Hindlimb muscle (tissue), 1 donor: ENCODE measurements around the gene DHX29. TPM values are rescaled to one million over a fixed set of nuclear protein-coding genes. Genes with fewer than 3 reads are reported as not detected.

Source experiments
- DNase-seq: peaks from one replicate; pipeline ENCODE4 v3.0.0-alpha.2; 2013
- polyA plus RNA-seq: library from polyadenylated mRNA; unstranded; fragments of 120-200 nt; gene quantifications from one replicate; pipeline ENCODE4 v1.2.1, GENCODE V29; 2013; ENCODE audit not compliant: insufficient read length

Gene DHX29
- polyA plus RNA-seq, 1 donor, result 27.8 TPM

DNA sequence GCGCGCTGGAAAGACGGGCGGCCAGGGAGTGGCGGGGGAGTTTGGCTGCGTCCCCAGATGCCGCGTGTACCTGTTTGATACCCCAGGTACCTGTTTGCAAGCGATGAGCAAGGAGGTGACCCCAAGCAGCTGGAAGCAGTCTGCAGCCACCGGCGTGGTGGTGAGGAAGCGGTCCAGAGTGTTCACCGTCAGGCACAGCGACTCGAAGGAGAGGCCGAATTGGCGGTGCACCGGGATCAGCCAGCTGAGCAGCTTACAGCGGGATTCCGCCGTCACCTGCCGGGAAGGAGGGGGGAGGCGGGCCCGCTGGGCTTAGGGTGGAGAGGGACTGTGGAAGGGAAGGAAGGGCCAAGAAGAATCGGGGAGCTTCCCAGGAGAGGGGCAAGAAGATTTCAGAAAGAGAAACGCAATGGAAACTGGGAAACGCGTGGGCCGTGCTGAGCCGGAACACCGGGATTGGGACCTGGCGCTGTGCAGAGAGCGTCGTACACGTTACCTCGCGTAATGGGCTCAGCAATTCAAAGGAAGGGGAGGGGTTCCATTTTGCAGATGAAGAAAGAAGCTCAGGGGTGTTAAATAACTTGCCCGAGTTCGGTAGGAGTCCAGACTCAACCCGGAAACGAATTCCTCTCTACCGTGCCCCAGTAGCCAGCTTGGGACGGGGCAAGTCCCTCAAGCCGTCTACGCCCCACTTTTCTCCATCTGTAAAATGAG is 75.1 kb downstream of the DHX29 start:
- DNase-seq, result peak; percentile 29

DNA sequence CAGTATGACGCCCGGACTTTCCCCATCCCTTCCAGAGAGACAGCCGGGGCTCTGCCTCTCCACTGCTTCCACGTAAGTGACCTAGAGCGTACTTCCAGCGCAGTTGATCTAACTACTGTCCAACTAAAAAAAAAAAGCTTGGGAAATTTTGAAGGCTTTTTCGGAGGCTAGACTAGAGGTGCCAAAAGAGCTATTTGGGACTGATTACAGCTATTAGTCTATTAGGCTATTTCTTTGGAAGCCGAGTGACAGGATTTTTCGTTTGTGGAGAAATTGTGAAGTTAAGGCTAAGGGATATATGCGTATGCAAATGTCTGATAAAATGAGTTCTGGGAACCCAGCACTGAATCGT is 75.6 kb downstream of the DHX29 start:
- DNase-seq, result no peak

DNA sequence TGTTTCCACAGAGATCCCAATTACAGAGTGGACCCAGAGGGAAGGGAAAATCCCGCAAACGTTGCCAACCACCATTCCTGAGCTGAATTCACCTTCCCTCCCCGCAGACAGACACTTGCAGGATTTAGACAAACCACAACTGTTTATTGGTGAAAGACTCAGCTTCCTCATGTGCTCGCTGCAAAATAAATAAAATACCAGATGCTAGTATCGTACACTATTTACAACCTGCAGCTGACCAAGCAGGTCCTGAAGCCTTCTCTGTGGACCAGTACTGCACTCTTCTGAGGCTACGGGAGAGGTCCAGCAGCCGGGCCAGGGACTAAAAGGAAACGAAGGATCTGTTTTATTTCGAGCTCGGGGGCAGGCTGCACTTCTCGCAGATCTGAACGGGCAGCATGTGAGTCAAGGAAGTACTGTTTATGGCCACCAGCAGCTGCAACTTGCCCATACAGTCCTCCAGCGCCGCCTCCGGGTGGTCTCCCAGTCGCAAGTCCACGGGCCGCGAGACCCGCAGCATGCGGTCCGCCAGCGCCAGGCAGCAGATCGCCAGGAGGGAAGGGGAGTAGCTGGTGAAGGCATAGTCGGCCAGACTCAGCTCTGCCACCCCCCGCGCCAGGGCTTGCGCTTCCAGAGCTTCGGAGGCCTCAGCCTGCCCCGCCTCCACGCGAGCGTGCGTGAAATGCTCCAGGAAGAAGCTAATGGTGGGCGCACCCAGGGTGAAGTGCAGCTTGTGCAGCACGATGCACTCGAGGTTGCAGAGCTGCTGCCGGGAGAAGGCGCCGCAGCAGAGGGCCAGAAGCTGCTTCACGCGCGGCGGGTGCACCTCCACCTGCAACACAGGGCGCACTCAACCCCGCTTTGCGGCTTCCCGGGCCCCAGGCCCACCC is 76.2 kb downstream of the DHX29 start:
- DNase-seq, result no peak

DNA sequence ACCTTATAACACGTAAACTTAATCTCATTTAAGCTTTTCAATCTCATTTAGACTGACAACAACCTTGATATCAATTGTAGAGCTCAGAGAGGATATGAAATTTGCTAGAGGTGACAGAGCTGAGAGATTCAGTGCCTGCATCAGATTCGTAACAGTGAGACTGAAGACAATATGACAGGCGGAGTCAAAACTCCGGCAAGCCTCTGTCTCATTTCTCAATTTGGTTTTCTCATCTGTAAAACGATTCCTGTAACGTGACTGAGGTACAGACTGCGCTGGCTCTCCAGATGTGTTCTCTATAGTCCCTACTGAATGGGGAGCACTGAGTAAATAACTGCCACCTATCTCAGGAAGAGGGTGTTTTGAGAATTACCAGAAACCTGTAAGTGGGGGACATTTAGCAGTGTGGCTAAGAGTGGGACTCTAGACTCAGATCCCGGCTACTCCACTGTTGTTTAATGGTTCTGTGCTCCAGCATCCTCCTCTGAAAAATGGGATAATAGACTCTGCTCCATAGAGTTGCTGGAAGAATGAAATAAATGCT is 77.3 kb downstream of the DHX29 start:
- DNase-seq, result no peak

DNA sequence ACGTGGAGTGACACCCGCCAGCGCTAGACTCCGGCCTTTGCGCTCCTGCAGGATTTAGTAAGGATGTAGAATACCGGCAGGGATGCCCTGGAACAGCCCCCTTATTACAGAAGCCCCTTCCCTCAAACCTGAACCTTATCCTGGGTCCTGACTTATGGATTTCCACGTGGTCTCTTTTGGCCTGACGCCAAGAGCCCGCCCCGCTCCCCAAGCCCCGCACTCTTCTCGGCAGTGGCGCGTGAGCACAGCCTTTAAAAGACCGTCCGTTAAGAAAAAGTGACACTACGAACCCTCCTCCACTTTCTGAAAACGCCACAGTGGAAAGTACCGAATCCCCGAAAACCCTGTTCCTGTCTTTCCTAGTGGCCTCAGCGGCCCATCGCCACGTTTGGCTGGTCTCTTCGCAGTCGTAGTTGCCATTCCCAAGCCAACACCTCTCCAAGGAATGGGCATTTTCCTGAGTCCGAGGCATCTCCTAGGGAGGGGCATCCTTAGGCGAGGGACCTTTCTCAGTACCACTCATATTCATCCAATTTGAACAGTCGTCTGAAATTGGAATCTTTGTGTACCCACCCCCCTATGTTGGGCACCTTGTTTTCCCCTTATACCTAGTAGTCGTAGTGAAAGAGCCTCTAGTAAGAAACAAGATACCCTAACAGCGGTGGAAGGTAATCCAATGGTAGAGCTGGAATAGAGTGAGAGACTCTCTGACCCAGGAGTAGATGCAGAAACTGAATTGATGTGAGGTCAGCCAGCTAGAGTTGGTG is 79.6 kb downstream of the DHX29 start:
- DNase-seq, result no peak

DNA sequence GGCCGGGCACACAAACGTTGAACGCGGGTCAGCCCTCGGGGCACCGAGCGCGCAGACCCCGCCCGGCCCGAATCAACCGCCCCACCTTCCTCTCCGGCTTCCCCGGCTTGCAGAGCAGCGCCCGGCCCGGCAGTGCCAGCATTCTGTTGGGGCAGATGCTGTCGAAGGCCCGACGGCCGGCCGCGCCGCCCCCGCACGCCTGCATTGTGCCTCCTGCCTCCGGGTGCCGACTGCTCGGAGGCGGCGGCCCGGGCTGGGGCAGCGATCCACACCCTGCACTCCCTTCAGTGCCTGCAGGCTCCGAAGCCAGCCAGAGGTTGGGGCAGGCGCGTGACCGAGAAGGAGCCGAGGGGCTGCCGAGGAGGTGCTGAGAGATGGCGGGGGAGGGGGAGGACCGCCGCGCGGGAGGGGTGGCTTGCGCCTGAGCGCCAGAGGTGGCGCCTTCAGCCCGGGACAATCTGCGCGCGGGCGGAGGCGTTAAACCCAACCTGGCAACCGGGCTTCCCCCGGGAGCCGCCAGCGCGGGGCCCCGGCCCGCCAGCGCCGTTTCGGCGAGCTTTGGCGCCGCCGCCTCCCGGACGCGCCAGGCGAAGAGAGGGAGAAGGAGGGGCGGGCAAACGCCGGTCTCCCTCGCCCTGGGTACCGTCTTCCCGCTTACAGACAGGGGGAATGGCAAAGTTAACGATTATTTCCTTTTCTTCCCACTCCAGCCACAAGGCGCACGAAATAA is 80.4 kb downstream of the DHX29 start, which contains the start of gene MCIDAS:
MCIDAS (minus strand) TSS at position 382 of the 730 bp plus-strand sequence; CDS start at position 205, 177 bp downstream.
- peak; percentile 26 for DNase-seq

DNA sequence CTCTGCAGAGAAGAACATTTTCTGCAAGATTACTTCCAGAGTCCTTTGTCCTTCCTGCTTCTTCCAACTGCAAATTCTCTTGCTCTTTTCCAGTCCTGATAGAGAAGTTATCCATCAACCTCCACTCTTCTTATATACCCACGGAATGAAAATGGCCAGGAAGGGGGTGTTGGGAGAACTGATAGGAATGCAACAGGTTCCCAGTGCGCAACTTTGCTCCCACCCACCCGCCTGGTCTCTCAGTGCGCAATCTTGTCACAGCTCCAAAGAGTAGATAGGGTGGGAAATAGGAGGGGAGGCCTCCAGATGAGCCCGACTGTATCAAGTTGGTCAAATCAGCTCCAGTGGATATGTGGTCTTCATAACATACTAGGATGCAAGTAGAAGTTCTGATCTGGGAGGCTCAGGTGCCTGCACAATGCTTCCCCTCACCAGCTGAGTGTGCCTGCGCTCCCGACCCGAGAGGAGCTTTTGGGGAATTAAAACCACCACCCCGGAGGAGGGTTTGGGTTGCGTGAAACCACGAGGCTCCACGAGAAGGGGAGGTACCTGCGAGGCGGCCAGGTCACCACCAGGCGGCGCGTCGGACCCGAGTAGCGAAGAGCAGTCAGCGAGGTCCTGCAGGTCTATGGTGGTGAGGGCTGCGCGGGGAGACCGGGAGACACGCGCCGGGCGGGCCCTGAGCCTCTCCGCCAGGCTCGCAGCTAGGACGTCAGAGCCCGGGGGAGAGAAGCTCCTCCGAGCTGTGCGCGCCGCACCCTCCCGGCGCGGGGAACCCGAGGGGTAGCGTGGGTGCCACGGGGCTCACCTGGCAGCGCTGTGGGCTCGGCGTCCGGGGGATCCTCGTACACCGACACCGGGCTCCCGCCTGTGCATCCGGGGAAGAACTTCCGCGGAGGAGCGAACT is 81.2 kb downstream of the DHX29 start:
- peak; percentile 31 for DNase-seq

DNA sequence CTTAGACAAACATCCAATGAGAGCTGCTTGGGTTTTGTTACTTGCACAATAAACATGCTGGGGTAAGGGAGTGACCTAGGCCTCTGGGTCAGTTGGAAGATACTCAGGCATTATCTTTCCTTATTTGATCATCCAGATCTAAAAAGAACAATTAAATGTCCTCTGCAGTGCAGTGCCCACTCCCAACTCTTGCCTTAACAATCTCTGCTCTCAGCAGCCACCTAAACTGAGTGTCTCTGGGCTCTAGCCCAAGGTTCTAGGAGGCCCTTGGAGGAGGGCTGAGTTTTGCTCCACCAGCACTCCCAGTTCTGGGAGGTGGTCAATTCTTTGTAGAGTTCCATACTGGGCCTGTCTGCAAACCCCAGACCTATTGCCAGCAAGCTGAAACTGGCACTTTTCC is 82.1 kb downstream of the DHX29 start:
- no peak for DNase-seq

DNA sequence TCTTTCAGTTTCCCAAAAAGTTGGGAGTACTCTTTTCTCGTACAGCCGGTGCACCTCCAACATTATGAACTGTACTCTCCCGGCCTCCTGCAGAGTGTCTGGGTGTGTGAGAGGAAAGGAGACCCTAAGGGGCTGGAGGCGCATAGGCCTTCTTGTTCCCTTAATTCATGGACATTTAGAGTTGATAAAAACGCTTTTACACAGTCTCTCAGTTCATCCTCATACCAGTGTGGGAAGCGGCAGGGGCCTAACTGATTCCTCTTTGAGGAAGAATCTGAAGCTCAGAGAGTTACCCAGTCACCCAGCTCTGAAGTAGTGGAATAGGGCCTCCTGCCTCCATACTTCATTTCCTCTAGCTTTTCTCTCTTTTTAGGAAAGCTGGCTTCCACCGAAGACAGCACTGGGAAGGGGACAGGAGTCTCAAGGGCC is 83.7 kb downstream of the DHX29 start:
- no peak for DNase-seq

DNA sequence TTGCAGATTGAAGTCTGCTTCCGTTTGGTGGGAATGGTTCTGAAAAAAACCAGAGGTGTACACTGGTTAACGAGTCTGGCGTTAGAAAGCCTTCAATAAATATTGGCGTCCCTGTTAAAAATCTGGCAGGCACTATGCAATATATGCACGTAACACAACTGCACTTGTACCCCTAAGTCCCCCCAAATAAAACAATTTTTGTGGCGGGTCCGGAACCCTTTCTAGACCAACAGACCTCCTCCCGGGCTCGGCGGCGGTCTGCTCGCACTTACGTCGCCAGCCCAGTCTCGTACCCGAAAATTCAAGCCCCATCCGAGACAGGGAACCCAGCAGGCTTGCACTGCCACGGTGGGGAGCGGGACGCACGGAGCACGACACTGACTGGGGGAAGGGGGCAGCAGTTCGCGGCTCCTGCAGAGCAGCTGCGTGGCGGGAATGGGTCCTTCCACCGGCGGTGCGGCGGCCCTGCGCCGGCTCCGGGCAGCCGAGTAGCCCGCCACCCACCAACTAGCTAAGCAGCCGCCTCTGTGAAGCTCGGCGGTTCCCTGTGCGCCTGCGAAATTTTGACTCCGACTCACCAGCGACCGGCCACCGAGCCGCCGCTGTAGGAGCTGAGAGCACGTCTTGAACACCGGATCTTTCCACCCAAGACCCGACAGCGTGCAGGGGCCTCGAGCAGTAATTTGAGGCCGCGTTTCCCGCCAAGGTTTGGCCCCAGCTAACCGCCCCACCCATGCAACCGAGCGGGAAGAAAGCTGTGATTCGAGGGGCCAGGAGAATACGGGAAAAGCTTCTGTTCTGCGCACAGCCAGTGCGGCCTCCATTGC is 84.3 kb downstream of the DHX29 start:
- no peak for DNase-seq

DNA sequence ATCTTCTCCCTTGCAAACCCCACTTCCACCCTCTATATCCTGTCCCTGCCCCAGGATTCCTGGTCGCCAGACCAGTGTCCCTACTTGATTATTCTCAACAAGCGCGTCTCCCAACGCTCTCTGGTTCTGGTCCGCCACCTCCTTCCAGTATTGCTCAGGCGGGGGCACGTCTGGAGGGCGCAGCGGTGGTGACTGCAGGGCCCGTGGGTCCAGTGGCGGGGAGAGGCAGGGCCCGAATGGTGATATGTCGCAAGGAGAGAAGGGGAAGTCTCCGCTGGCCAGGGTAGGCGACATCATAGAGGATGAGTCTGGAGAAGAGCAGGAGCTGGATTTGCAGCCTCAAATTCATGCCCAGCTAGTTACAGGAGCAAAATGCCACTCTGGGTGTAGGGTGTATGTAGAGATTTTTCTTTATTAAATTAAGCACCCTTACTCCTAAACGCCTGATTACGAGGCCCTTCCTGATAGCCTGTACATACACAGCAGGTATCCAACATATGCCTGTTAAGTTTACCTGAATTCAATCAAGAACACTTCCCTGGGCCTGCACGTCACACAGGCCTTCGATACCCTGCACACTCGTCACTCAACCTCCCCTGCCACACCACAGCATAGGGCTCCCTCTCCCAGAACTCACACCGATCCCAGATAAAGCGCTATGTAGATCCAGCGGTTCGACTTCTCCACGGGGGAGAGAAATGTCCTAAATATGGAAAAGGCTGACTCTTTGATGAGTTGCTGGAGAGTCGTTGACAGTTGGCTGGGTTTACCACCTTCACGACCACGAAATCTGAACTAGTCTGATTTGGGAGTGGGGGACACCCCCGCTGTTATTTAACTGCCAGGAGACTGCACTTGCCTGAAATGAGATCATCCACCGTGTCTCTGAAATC is 85.2 kb downstream of the DHX29 start:
- DNase-seq, result no peak

DNA sequence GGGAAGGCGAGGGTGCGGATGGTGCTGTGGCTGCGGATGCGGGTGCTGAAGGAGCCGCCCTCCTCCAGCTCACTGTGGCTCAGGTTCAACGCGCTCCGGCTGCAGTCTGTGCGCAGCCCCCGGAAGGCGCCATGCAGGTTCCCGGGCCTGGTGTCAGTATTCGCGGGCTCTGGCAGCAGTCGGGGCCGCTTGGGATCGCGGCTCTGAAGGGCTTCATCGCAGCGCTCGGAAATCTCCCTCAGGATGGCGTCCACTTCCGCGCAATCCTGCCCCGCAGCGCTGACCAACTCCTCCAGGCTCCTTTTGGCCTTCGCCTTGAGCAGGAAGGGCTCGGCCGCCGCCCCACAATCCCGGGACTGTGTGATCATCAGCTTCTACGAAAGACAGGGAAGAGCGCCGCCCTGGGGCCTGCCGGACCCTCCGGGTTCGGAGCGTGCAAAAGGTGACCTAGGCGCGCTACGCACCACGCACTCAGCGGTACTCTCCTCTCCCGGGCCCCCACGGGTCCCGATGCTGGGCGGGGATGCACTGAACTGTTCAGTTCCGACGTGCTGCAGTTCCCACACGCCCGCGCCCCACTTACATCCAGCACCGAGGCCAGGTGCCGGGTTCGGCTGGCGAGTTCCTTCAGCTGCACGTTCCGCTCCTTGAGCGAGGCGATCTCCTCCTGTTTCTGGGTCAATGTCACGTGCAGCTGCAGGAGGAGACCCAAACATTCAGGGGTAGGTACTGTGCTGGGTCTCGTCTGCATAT is 86.9 kb downstream of the DHX29 start:
- no peak for DNase-seq

DNA sequence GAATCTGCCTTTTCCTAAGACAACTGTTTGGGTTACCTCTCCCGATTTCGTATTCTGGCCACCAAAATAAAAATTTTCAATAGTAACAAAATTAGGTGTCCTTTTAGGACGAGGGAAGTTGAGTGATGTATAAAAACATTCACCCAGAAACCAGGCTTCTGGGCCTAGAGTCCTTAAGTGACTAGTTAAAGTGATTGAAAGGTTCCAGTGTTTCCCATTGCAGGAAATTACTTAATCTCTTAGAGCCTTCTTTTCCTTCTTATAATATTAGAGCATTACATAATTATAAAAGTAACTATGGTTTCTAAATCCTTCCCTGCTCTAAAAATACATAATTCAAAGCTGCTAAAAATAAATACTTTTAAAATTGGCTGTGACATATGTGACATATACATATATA is 87.7 kb downstream of the DHX29 start:
- no peak for DNase-seq

DNA sequence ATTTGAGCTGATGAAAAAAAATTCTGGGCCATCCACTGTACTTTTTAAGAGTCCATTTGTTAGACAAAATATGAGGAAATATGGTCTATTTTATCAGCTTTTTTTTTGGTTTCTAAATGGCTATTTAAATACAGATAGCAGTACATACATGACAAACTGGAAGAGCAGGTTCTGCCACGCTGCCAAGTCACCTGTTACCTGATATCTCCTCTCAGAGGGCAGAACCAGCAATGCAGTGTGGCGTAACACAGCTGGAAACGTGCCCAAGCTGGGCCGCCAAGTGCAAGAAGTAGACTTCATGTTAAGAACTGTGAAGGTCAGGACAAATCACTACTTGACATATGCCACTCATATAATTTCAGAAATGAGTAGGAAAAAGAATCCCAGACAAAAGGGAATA is 88.5 kb downstream of the DHX29 start:
- no peak for DNase-seq

DNA sequence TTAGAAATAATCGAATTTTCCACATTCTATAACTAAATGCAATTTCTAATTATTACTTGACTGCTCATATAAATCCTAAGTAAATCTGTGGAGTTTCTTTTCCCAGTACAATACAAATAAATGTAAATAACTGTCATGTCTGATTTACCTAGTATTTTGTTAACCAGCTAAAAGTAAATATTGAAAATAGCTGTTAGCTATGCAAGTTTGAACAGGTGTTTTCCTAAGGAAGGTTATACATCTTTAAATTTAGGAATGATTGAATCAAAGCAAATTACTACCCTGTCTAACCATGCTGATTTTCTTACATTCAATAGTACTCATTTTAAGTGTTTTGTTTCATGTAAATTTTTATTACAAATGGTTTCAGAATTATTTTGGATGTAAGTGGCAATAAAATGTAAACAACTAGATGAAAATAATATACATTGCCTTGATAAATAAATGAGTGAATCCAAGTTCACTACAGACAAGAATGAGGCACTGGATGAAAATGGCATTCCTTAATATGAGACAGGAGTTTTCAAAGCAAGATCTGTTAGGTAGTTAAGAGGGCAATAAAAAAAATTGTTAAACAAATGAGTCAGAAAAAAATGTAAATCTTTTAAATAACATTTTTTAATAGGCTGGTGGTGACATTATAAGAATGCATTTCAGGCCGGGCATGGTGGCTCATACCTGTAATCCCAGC is 96.2 kb downstream of the DHX29 start:
- DNase-seq, result no peak
